Measurements from ENCODE around the gene NKD1.

NKD1 gene

GRCh38 chr16:50645563-50646220, 97.5 kb downstream of the NKD1 start:
- TF ChIP-seq CTCF (IDR thresholded peaks at IDR 0.05; ENCODE audit: low read depth, low read length) = no peak
- no peak for DNase-seq (ENCODE audit: extremely low read depth, low read depth)

- TF ChIP-seq CTCF (IDR thresholded peaks at IDR 0.05; ENCODE audit: low read depth, low read length) = no peak
- no peak for DNase-seq (ENCODE audit: extremely low read depth, low read depth)
Measured at GRCh38 chr16:50646345-50646744, 98.1 kb downstream of the NKD1 start.

- TF ChIP-seq CTCF (IDR thresholded peaks at IDR 0.05; ENCODE audit: low read depth, low read length) = no peak
- no peak for DNase-seq (ENCODE audit: extremely low read depth, low read depth)
Measured at GRCh38 chr16:50651835-50652438, 103.7 kb downstream of the NKD1 start.

- no peak for TF ChIP-seq CTCF (IDR thresholded peaks at IDR 0.05; ENCODE audit: low read depth, low read length)
- DNase-seq (ENCODE audit: extremely low read depth, low read depth) = no peak
Measured at GRCh38 chr16:50652836-50653425, 104.7 kb downstream of the NKD1 start.

- no peak for DNase-seq (ENCODE audit: extremely low read depth, low read depth)
- TF ChIP-seq CTCF (IDR thresholded peaks at IDR 0.05; ENCODE audit: low read depth, low read length) = no peak
Measured at GRCh38 chr16:50653633-50654519, 105.7 kb downstream of the NKD1 start.

DNA sequence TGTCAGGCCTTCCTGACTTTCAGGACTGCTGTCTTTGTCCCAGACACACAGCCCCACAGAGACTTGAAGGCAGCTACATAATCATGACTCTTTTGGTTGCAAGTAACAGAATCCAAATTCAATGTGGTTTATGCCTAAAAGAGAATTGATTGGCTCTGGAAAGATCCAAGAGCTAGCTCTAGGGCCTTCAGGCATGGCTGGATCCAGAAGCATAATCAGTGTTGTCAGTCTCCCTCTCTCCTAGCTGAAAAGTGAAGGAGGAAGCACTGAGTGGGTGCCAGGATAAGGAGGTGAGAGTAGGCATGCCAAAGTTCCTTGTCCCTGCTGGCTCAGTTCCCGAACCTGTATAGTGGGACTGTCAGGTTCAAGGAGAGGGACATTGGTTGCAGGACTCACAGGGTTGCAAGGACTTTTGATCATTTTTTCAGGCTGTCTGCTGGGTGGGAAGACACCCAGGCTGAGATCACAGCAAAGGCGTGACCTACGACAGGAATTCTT, 107.4 kb downstream of the NKD1 start:
- DNase-seq (ENCODE audit: extremely low read depth, low read depth) = no peak
- TF ChIP-seq CTCF (IDR thresholded peaks at IDR 0.05; ENCODE audit: low read depth, low read length) = no peak
